SK-N-SH treated with all-trans-retinoic acid at 6 μM for 48 hours (cell line): ENCODE results near the gene SDK1.
A peak's percentile ranks its signal among the peaks of the same experiment; 100 is the strongest.

ENCODE experiments used
- ATAC-seq: fragments of 200-7000 bp; cut with Tn5 transposase; 3 replicates; pipeline ENCODE4 v1.9.1; 2020; ENCODE audit warnings: mild to moderate bottlenecking, moderate library complexity
- ARNTL ChIP-seq: fragments of 450-650 bp; formaldehyde crosslinking; IDR thresholded peaks from 2 replicates; pipeline ENCODE4 v1.5.0; 2020; ENCODE audit warnings: low read depth, mild to moderate bottlenecking, moderate library complexity, borderline replicate concordance
- BACH2 ChIP-seq: fragments of 250-450 bp; sonication (Bioruptor Pico); IDR thresholded peaks from 2 replicates; pipeline ENCODE4 v1.9.0; 2021; ENCODE audit warnings: mild to moderate bottlenecking, borderline replicate concordance
- CSDC2 ChIP-seq: fragments of 250-450 bp; sonication (Bioruptor Pico); IDR thresholded peaks from 2 replicates; pipeline ENCODE4 v1.5.0; 2020; ENCODE audit warnings: mild to moderate bottlenecking, moderate library complexity
- ESRRG ChIP-seq: fragments of 250-450 bp; sonication (Bioruptor Pico); IDR thresholded peaks from 2 replicates; pipeline ENCODE4 v1.6.1; 2021; ENCODE audit warnings: mild to moderate bottlenecking
- GLIS3 ChIP-seq: fragments of 250-450 bp; sonication (Bioruptor Pico); IDR thresholded peaks from 2 replicates; pipeline ENCODE4 v1.5.0; 2020; ENCODE audit warnings: mild to moderate bottlenecking, moderate library complexity
- ISL1 ChIP-seq: fragments of 250-450 bp; sonication (Bioruptor Pico); IDR thresholded peaks from 2 replicates; pipeline ENCODE4 v2.1.2; 2022; ENCODE audit warnings: mild to moderate bottlenecking, moderate library complexity
- OSR1 ChIP-seq: fragments of 250-450 bp; sonication (Bioruptor Pico); IDR thresholded peaks from 2 replicates; pipeline ENCODE4 v1.8.0; 2022; ENCODE audit warnings: moderate library complexity, mild to moderate bottlenecking, inconsistent platforms
- PATZ1 ChIP-seq: fragments of 250-450 bp; sonication (Bioruptor Pico); IDR thresholded peaks from 2 replicates; pipeline ENCODE4 v1.8.0; 2020; ENCODE audit warnings: mild to moderate bottlenecking, moderate library complexity, borderline replicate concordance
- PPARA ChIP-seq: fragments of 250-450 bp; sonication (Bioruptor Pico); IDR thresholded peaks from 2 replicates; pipeline ENCODE4 v1.5.0; 2020; ENCODE audit warnings: mild to moderate bottlenecking, borderline replicate concordance
- RARB ChIP-seq: fragments of 250-450 bp; sonication (Bioruptor Pico); IDR thresholded peaks from 2 replicates; pipeline ENCODE4 v1.8.0; 2021; ENCODE audit warnings: mild to moderate bottlenecking, moderate library complexity
- SNAI2 ChIP-seq: fragments of 250-450 bp; sonication (Bioruptor Pico); IDR thresholded peaks from 2 replicates; pipeline ENCODE4 v1.5.0; 2020; ENCODE audit warnings: mild to moderate bottlenecking, moderate library complexity
- TCF4 ChIP-seq: fragments of 250-450 bp; sonication (Bioruptor Pico); IDR thresholded peaks from 2 replicates; pipeline ENCODE4 v1.8.0; 2021; ENCODE audit warnings: mild to moderate bottlenecking, moderate library complexity, borderline replicate concordance
- TOX ChIP-seq: fragments of 250-450 bp; sonication (Bioruptor Pico); IDR thresholded peaks from 2 replicates; pipeline ENCODE4 v1.8.0; 2021; ENCODE audit warnings: mild to moderate bottlenecking, moderate library complexity, borderline replicate concordance
- ZC3H10 ChIP-seq: fragments of 250-450 bp; sonication (Bioruptor Pico); IDR thresholded peaks from 2 replicates; pipeline ENCODE4 v1.5.1; 2021; ENCODE audit warnings: mild to moderate bottlenecking, moderate library complexity
- ZFP3 ChIP-seq: fragments of 250-450 bp; sonication (Bioruptor Pico); IDR thresholded peaks from 2 replicates; pipeline ENCODE4 v1.5.0; 2020; ENCODE audit warnings: mild to moderate bottlenecking, moderate library complexity
- ZFP30 ChIP-seq: fragments of 450-650 bp; formaldehyde crosslinking; IDR thresholded peaks from 2 replicates; pipeline ENCODE4 v1.5.0; 2022; ENCODE audit warnings: mild to moderate bottlenecking, moderate library complexity
- ZNF565 ChIP-seq: fragments of 450-650 bp; formaldehyde crosslinking; conservative IDR thresholded peaks from 2 replicates; pipeline ENCODE4 v1.5.0; 2020; ENCODE audit warnings: low read depth, mild to moderate bottlenecking, moderate library complexity
- ZNF70 ChIP-seq: fragments of 450-650 bp; formaldehyde crosslinking; IDR thresholded peaks from 2 replicates; pipeline ENCODE4 v1.5.0; 2020; ENCODE audit warnings: mild to moderate bottlenecking, moderate library complexity
- TF ChIP-seq, protein P1 (sequence below): fragments of 250-450 bp; sonication (Bioruptor Pico); IDR thresholded peaks from 2 replicates; pipeline ENCODE4 v1.5.0; 2020; ENCODE audit warnings: mild to moderate bottlenecking, moderate library complexity
- TF ChIP-seq, protein P2 (sequence below): fragments of 250-450 bp; sonication (Bioruptor Pico); IDR thresholded peaks from 2 replicates; pipeline ENCODE4 v1.5.1; 2021; ENCODE audit warnings: mild to moderate bottlenecking, moderate library complexity
- TF ChIP-seq, protein P3 (sequence below): fragments of 250-450 bp; sonication (Bioruptor Pico); IDR thresholded peaks from 2 replicates; pipeline ENCODE4 v1.5.1; 2020; ENCODE audit warnings: low read depth, mild to moderate bottlenecking, moderate library complexity

Gene SDK1

DNA sequence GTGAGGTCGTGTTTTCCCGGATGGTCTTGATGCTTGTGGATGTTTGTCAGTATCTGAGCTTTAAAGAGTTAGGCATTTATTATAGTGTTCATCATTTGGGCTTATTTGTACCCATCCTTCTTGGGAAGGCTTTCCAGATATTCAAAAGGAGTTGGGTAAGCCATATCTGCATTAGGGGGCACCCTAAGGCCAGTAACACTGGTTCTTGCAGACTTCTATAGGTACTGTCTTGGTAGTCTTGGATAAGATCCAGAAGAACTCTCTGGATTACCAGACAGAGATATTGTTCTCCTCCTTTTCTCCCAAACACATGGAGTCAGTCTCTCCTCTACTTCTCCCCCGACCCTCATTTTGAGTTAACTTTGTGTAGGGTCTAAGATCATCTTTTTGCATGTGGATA lies 92.8 kb downstream of the SDK1 start:
- TF ChIP-seq GLIS3 (CRISPR knock-in tag) (no peak), ISL1 (CRISPR knock-in tag) (no peak), ZC3H10 (CRISPR knock-in tag) (no peak), ZFP30 (CRISPR knock-in tag) (no peak), RARB (CRISPR knock-in tag) (no peak), ARNTL (no peak), OSR1 (no peak), ZNF565 (CRISPR knock-in tag) (no peak)
- TF ChIP-seq, protein P1, sequence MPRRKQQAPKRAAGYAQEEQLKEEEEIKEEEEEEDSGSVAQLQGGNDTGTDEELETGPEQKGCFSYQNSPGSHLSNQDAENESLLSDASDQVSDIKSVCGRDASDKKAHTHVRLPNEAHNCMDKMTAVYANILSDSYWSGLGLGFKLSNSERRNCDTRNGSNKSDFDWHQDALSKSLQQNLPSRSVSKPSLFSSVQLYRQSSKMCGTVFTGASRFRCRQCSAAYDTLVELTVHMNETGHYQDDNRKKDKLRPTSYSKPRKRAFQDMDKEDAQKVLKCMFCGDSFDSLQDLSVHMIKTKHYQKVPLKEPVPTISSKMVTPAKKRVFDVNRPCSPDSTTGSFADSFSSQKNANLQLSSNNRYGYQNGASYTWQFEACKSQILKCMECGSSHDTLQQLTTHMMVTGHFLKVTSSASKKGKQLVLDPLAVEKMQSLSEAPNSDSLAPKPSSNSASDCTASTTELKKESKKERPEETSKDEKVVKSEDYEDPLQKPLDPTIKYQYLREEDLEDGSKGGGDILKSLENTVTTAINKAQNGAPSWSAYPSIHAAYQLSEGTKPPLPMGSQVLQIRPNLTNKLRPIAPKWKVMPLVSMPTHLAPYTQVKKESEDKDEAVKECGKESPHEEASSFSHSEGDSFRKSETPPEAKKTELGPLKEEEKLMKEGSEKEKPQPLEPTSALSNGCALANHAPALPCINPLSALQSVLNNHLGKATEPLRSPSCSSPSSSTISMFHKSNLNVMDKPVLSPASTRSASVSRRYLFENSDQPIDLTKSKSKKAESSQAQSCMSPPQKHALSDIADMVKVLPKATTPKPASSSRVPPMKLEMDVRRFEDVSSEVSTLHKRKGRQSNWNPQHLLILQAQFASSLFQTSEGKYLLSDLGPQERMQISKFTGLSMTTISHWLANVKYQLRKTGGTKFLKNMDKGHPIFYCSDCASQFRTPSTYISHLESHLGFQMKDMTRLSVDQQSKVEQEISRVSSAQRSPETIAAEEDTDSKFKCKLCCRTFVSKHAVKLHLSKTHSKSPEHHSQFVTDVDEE (CRISPR knock-in tag) = no peak
- TF ChIP-seq, protein P2, sequence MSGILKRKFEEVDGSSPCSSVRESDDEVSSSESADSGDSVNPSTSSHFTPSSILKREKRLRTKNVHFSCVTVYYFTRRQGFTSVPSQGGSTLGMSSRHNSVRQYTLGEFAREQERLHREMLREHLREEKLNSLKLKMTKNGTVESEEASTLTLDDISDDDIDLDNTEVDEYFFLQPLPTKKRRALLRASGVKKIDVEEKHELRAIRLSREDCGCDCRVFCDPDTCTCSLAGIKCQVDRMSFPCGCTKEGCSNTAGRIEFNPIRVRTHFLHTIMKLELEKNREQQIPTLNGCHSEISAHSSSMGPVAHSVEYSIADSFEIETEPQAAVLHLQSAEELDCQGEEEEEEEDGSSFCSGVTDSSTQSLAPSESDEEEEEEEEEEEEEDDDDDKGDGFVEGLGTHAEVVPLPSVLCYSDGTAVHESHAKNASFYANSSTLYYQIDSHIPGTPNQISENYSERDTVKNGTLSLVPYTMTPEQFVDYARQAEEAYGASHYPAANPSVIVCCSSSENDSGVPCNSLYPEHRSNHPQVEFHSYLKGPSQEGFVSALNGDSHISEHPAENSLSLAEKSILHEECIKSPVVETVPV = no peak
- 0 out of 3 replicates have a peak, but pooled peaks have one; percentile 21 for ATAC-seq

DNA sequence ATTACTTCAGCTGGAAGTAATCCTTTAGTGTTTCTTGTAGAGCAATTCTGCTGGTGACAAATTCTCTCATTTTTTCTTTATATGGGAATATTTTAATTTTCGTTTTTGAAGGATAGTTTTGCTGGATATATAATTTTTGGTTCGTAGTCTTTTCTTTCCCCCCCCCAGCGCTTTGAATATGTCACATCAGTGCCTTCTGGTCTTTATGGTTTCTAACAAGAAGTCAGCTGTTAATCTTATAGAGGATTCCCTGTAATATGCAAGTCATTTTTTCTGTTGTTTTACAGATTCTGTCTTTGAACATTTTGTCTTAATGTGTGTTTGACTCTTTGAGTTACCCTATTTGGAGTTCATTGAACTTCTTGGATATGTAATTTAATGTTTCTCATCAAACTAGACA lies 96.3 kb downstream of the SDK1 start:
- TF ChIP-seq BACH2 (CRISPR knock-in tag) (no peak), ZNF565 (CRISPR knock-in tag) (no peak), RARB (CRISPR knock-in tag) (no peak), TCF4 (CRISPR knock-in tag) (no peak), PPARA (CRISPR knock-in tag) (no peak), ZC3H10 (CRISPR knock-in tag) (no peak), ZFP3 (CRISPR knock-in tag) (no peak), PATZ1 (CRISPR knock-in tag) (no peak), OSR1 (no peak), TOX (CRISPR knock-in tag) (no peak), ISL1 (CRISPR knock-in tag) (no peak), ZNF70 (CRISPR knock-in tag) (no peak), ESRRG (no peak), GLIS3 (CRISPR knock-in tag) (no peak), SNAI2 (CRISPR knock-in tag) (no peak), CSDC2 (CRISPR knock-in tag) (no peak)
- TF ChIP-seq, protein P3, sequence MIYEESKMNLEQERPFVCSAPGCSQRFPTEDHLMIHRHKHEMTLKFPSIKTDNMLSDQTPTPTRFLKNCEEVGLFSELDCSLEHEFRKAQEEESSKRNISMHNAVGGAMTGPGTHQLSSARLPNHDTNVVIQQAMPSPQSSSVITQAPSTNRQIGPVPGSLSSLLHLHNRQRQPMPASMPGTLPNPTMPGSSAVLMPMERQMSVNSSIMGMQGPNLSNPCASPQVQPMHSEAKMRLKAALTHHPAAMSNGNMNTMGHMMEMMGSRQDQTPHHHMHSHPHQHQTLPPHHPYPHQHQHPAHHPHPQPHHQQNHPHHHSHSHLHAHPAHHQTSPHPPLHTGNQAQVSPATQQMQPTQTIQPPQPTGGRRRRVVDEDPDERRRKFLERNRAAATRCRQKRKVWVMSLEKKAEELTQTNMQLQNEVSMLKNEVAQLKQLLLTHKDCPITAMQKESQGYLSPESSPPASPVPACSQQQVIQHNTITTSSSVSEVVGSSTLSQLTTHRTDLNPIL (CRISPR knock-in tag) = no peak
- TF ChIP-seq, protein P1 (CRISPR knock-in tag) = no peak
- TF ChIP-seq, protein P2 = no peak
- no peak for ATAC-seq
